Kidney (tissue), 14 donors: ENCODE measurements around the gene PNMA6E. TPM values are rescaled to one million over a fixed set of nuclear protein-coding genes. Genes with fewer than 3 reads are reported as not detected.

Experiments used
- DNase-seq, 5 donors: peaks; one replicate each; pipeline ENCODE4 v3.0.0-alpha.2; 2013 to 2020
- FAIRE-seq: peaks from 2 replicates; lab custom pipeline; 2012; peaks lifted over from hg19 to GRCh38; lab: Jason Lieb, UNC
- H3K27ac ChIP-seq, 2 donors: one replicate each; pipeline ENCODE4 v1.7.0; 2013; ENCODE audit warnings: low read depth in 2 of 2, low read length in 2 of 2, inconsistent platforms in 1 of 2
- H3K27me3 ChIP-seq: one replicate; pipeline ENCODE4 v1.7.1; 2013; ENCODE audit warnings: low read length, inconsistent platforms; ENCODE audit not compliant: control insufficient read depth, insufficient read depth
- H3K36me3 ChIP-seq, 3 donors: one replicate each; pipeline versions ENCODE4 v1.7.0 to v1.7.1; 2013; ENCODE audit warnings: low read length in 3 of 3, control low read depth in 1 of 3, inconsistent platforms in 1 of 3; ENCODE audit not compliant: insufficient read depth in 3 of 3, control insufficient read depth in 2 of 3
- H3K4me1 ChIP-seq, 3 donors: one replicate each; pipeline versions ENCODE4 v1.7.0 to v1.7.1; 2013; ENCODE audit warnings: low read length in 3 of 3, inconsistent platforms in 1 of 3, low read depth in 1 of 3; ENCODE audit not compliant: control insufficient read depth in 2 of 3, insufficient read depth in 2 of 3
- H3K4me3 ChIP-seq, 3 donors: one replicate each; pipeline versions ENCODE4 v1.7.0 to v1.8.1; 2013; ENCODE audit warnings: low read length in 3 of 3, control low read depth in 1 of 3, inconsistent platforms in 1 of 3
- H3K9ac ChIP-seq, 3 donors: one replicate each; pipeline versions ENCODE4 v1.7.0 to v1.7.1; 2013; ENCODE audit warnings: low read length in 3 of 3, control low read depth in 1 of 3, inconsistent platforms in 1 of 3
- H3K9me3 ChIP-seq, 3 donors: one replicate each; pipeline versions ENCODE4 v1.7.0 to v1.7.1; 2013; ENCODE audit warnings: low read length in 3 of 3, control low read depth in 1 of 3, inconsistent platforms in 1 of 3; ENCODE audit not compliant: control insufficient read depth in 2 of 3, insufficient read depth in 1 of 3
- intact Hi-C: fragments of 100-400 bp; cut with DNase I; formaldehyde crosslinking; loops from one replicate; pipeline ENCODE4 v1.11.1; 2022
- polyA plus RNA-seq: library from polyadenylated mRNA; stranded (reverse); fragments of 350-450 nt; fragmentation: Illumina TruSeq; extraction: RNeasy Lipid Tissue Mini Kit (QIAGEN cat#74804); gene quantifications from one replicate; pipeline ENCODE4 v1.2.3, GENCODE V29; 2014; ENCODE audit warnings: low read depth, low replicate concordance; ENCODE audit not compliant: insufficient read depth
- total RNA-seq: library from RNA; stranded (reverse); fragmentation: NEBNext Ultra II Directional; extraction: Animal tissue kit (Norgen Biotek cat#: 25700); gene quantifications from one replicate; pipeline ENCODE4 v1.2.1, GENCODE V29; 2021
- TF ChIP-seq, protein P1 (sequence below): IDR thresholded peaks from 3 replicates; pipeline ENCODE4 v1.5.1; 2012; ENCODE audit warnings: mild to moderate bottlenecking, moderate library complexity, borderline replicate concordance; ENCODE audit not compliant: insufficient read depth; ENCODE audit errors: extremely low read depth
- donor health status: control.
- donor health status: control.
- donor health status: control.
- donor health status: control.
- donor health status: control.
- donor health status: DM: yes; HTN: yes; CAD: no.
- donor health status: Normal renal cell carcinoma (clear cell type).

The PNMA6E gene
- total and polyA plus RNA-seq, 2 donors from 2014 or later, result not detected

- no peak overlapping the region for H3K9ac ChIP-seq
- FAIRE-seq, result no peak
- H3K27me3 ChIP-seq, result no peaks in the 10 kb centered on the region
- H3K9me3 ChIP-seq, result no peaks in the 10 kb centered on the region
- TF ChIP-seq, protein P1, sequence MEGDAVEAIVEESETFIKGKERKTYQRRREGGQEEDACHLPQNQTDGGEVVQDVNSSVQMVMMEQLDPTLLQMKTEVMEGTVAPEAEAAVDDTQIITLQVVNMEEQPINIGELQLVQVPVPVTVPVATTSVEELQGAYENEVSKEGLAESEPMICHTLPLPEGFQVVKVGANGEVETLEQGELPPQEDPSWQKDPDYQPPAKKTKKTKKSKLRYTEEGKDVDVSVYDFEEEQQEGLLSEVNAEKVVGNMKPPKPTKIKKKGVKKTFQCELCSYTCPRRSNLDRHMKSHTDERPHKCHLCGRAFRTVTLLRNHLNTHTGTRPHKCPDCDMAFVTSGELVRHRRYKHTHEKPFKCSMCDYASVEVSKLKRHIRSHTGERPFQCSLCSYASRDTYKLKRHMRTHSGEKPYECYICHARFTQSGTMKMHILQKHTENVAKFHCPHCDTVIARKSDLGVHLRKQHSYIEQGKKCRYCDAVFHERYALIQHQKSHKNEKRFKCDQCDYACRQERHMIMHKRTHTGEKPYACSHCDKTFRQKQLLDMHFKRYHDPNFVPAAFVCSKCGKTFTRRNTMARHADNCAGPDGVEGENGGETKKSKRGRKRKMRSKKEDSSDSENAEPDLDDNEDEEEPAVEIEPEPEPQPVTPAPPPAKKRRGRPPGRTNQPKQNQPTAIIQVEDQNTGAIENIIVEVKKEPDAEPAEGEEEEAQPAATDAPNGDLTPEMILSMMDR, result no peak
- H3K36me3 ChIP-seq, result no peaks in the 10 kb centered on the region
- no peak for DNase-seq
- H3K27ac ChIP-seq, result no peak overlapping the region
- H3K4me3 ChIP-seq, result no peak overlapping the region
- H3K4me1 ChIP-seq, result no peaks in the 10 kb centered on the region
- intact Hi-C loops, result no loop called here
Observed at GRCh38 chrX:153439977-153440376, 38.8 kb upstream of the PNMA6E start.

DNA sequence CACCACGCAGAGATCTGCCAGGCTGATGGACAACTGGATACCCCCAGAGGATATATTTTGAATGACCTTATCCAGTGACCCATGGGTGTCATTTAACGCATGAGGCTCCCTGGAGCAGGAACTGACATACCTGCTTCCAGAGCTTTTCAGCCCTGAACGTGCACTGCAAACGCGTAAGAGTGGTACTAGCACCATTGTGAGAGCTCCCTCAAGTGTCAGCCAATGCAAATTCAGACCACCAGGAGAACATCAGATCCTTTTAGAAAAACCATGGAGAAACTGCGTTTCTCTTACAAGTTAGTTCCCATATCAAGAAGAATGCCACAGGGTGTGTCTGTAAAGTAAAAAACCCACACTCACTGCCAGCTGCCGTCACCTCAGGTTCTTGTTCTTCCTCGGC, 37.4 kb upstream of the PNMA6E start:
- Histone ChIP-seq H3K27ac (no peak overlapping the region), H3K9me3 (no peaks in the 10 kb centered on the region), H3K9ac (no peak overlapping the region), H3K4me3 (no peak overlapping the region), H3K4me1 (no peaks in the 10 kb centered on the region), H3K27me3 (no peaks in the 10 kb centered on the region), H3K36me3 (no peaks in the 10 kb centered on the region)
- FAIRE-seq (no peak), DNase-seq (peak in 3 of 5 donors; percentile 25 to 39 (median 34))
- intact Hi-C loops, result no loop called here
- TF ChIP-seq, protein P1, result peak; percentile 17

GRCh38 chrX:153435845-153436244, 34.7 kb upstream of the PNMA6E start:
- no peaks in the 10 kb centered on the region for H3K27me3 ChIP-seq
- no peak overlapping the region for H3K27ac ChIP-seq
- H3K4me3 ChIP-seq, result no peak overlapping the region
- no peak for FAIRE-seq
- intact Hi-C loops, result no loop called here
- no peaks in the 10 kb centered on the region for H3K4me1 ChIP-seq
- TF ChIP-seq, protein P1, result no peak
- no peaks in the 10 kb centered on the region for H3K9me3 ChIP-seq
- DNase-seq, result no peak
- H3K9ac ChIP-seq, result no peak overlapping the region
- H3K36me3 ChIP-seq, result no peaks in the 10 kb centered on the region

DNA sequence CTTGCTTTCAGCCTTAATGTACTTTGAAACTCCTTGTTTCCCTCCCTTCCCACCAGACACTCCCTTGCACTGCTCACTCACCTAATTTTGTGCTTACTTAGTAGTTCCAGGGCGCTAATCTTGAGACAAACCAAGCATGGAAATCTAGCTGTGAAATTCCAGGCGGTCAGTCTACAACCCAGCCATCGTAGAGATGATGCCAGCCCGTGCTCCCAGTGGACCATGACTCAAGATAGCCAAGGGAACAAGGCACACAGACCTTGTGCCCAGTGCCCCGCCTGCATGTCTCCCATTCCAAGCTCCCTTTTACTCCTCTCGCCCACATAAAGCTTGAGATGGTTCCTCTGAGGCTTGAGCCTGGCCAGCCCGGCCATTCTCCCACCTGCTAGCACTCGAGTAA, 33.7 kb upstream of the PNMA6E start:
- FAIRE-seq (no peak), DNase-seq (peak in 2 of 5 donors; percentile 21 to 48)
- H3K4me1 ChIP-seq, result no peaks in the 10 kb centered on the region
- no peaks in the 10 kb centered on the region for H3K36me3 ChIP-seq
- TF ChIP-seq, protein P1, result no peak
- H3K9me3 ChIP-seq, result no peaks in the 10 kb centered on the region
- intact Hi-C loops, result no loop called here
- no peak overlapping the region for H3K27ac ChIP-seq
- H3K9ac ChIP-seq, result no peak overlapping the region
- H3K4me3 ChIP-seq, result no peak overlapping the region
- no peaks in the 10 kb centered on the region for H3K27me3 ChIP-seq
